GM23338 (cell line): Measurements from ENCODE around the gene CYP4F22. TPM values are rescaled to one million over a fixed set of nuclear protein-coding genes. Genes with fewer than 3 reads are reported as not detected.

ENCODE experiments used
- ATAC-seq: fragments of 200-7000 bp; cut with Tn5 transposase; 3 replicates; pipeline ENCODE4 v1.9.1; 2020
- DNase-seq: peaks from one replicate; pipeline ENCODE4 v3.0.0-alpha.2; 2015; ENCODE audit warnings: low spot score
- H2AFZ ChIP-seq: fragments of 200-600 bp; sonication (generic); 2 replicates; pipeline ENCODE4 v1.8.0; 2016; ENCODE audit warnings: antibody characterized with exemption, mild to moderate bottlenecking, moderate library complexity
- H3F3A ChIP-seq: fragments of 200-600 bp; sonication (generic); replicated peaks from 2 replicates; pipeline ENCODE4 v1.8.0; 2017; ENCODE audit warnings: antibody characterized with exemption, mixed run types, low read depth
- H3K27ac ChIP-seq: fragments of 200-600 bp; sonication (generic); 2 replicates; pipeline ENCODE4 v1.6.1; 2016; ENCODE audit warnings: low read depth
- H3K27me3 ChIP-seq: fragments of 200-600 bp; sonication (generic); 2 replicates; pipeline ENCODE4 v1.8.0; 2016; ENCODE audit warnings: mild to moderate bottlenecking, mixed run types, moderate library complexity; ENCODE audit not compliant: insufficient read depth
- H3K36me3 ChIP-seq: fragments of 200-600 bp; sonication (generic); 2 replicates; pipeline ENCODE4 v1.8.0; 2016; ENCODE audit warnings: mild to moderate bottlenecking; ENCODE audit not compliant: insufficient read depth
- H3K4me1 ChIP-seq: fragments of 200-600 bp; sonication (generic); 2 replicates; pipeline ENCODE4 v1.8.0; 2016; ENCODE audit warnings: mild to moderate bottlenecking, moderate library complexity; ENCODE audit not compliant: insufficient read depth
- H3K4me2 ChIP-seq: fragments of 200-600 bp; sonication (generic); 2 replicates; pipeline ENCODE4 v1.7.1; 2017; ENCODE audit warnings: mixed run types
- H3K4me3 ChIP-seq: fragments of 200-600 bp; sonication (generic); 2 replicates; pipeline ENCODE4 v1.6.1; 2016; ENCODE audit warnings: mixed run types
- H3K79me2 ChIP-seq: fragments of 200-600 bp; sonication (generic); replicated peaks from 2 replicates; pipeline ENCODE4 v1.8.0; 2017; ENCODE audit warnings: mild to moderate bottlenecking; ENCODE audit not compliant: insufficient read depth
- H3K9me2 ChIP-seq: fragments of 200-600 bp; sonication (generic); 2 replicates; pipeline ENCODE4 v1.8.0; 2017; ENCODE audit not compliant: insufficient read depth
- H4K20me1 ChIP-seq: fragments of 200-600 bp; sonication (generic); replicated peaks from 2 replicates; pipeline ENCODE4 v1.8.0; 2017; ENCODE audit warnings: mild to moderate bottlenecking; ENCODE audit not compliant: insufficient read depth
- H3K27ac Mint-ChIP-seq: 2 replicates; pipeline ENCODE4 v1.8.0; 2020; ENCODE audit warnings: inconsistent platforms, mild to moderate bottlenecking, moderate library complexity, mixed read lengths
- H3K27me3 Mint-ChIP-seq: 3 replicates; pipeline ENCODE4 v1.8.0; 2022; ENCODE audit warnings: low read depth, mild to moderate bottlenecking, moderate library complexity, mixed read lengths, inconsistent platforms; ENCODE audit not compliant: insufficient read depth, poor library complexity
- H3K36me3 Mint-ChIP-seq: 3 replicates; pipeline ENCODE4 v1.8.0; 2021; ENCODE audit warnings: low read depth, mild to moderate bottlenecking, inconsistent platforms, moderate library complexity, mixed read lengths
- H3K4me1 Mint-ChIP-seq: 3 replicates; pipeline ENCODE4 v1.8.0; 2020; ENCODE audit warnings: mild to moderate bottlenecking, inconsistent platforms, mixed read lengths
- H3K4me3 Mint-ChIP-seq: 3 replicates; pipeline ENCODE4 v1.8.0; 2021; ENCODE audit warnings: moderate library complexity, mild to moderate bottlenecking, inconsistent platforms, mixed read lengths
- H3K9me3 Mint-ChIP-seq: 3 replicates; pipeline ENCODE4 v1.8.0; 2020; ENCODE audit warnings: moderate library complexity, mild to moderate bottlenecking, inconsistent platforms, mixed read lengths
- CREB1 ChIP-seq: fragments of 250-450 bp; sonication (Bioruptor Pico); IDR thresholded peaks from 2 replicates; pipeline ENCODE4 v1.5.0; 2020; ENCODE audit warnings: low read depth, mild to moderate bottlenecking, moderate library complexity
- CTCF ChIP-seq, 2 experiments: fragments of 200-600 bp in 1 of 2; sonication (generic) in 1 of 2; conservative IDR thresholded peaks; 2 replicates each; pipeline versions ENCODE4 v1.5.1 to v1.6.1; 2016 to 2017; ENCODE audit warnings: antibody characterized with exemption in 2 of 2, low read depth in 2 of 2, mild to moderate bottlenecking in 2 of 2, moderate library complexity in 1 of 2
- EZH2phosphoT487 ChIP-seq: fragments of 200-600 bp; sonication (generic); IDR thresholded peaks from one replicate; pipeline ENCODE4 v1.8.1; 2018; ENCODE audit warnings: antibody characterized with exemption; ENCODE audit not compliant: unreplicated experiment
- REST ChIP-seq: IDR thresholded peaks from one replicate; pipeline ENCODE4 v1.6.1; 2018; ENCODE audit warnings: antibody characterized with exemption; ENCODE audit not compliant: unreplicated experiment
- ZNF114 ChIP-seq: fragments of 250-450 bp; sonication (Bioruptor Pico); IDR thresholded peaks from 2 replicates; pipeline ENCODE4 v1.5.0; 2020; ENCODE audit warnings: mild to moderate bottlenecking, moderate library complexity
- ZNF462 ChIP-seq: fragments of 250-450 bp; sonication (Bioruptor Pico); IDR thresholded peaks from 2 replicates; pipeline ENCODE4 v1.5.0; 2020; ENCODE audit warnings: mild to moderate bottlenecking, moderate library complexity
- polyA plus RNA-seq: library from polyadenylated mRNA; unstranded; fragments of >200 nt; fragmentation: Nextera tagmentation; extraction: Ambion mirVana; gene quantifications from 2 replicates; pipeline ENCODE4 v1.2.1, GENCODE V29; 2016
- total RNA-seq: library from RNA; depleted of rRNA; stranded (reverse); fragments of >200 nt; shearing (Covaris generic); gene quantifications from 2 replicates; pipeline ENCODE4 v1.2.3, GENCODE V29; 2014

The CYP4F22 gene
- total and polyA plus RNA-seq, 2 experiments from 2014 or later = 0.24 to 1.5 TPM

DNA sequence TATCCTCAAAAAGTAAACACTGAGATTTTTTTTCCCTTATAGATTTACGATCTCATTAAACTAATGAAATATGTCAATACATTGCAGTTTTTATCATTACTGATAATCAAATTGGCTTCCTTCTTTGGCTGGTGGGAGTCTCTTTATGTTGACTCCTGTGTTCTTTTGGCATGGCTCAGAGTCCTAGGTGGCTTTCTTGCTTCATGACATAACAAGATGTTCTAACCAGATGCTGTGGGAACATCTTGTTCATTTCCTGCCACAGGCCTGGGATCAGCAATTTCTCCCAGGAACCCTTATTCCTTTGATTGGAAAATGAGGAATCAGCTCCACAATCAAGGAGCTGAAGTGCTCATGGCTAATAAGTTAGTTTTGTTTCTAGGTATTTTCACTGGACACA lies 13.2 kb upstream of the CYP4F22 start:
- Mint-ChIP-seq H3K4me3 (no peak overlapping the region), H3K9me3 (peaks cover 59% of the 10 kb centered on the region), H3K27me3 (no peaks in the 10 kb centered on the region), H3K36me3 (peaks cover 24% of the 10 kb centered on the region), H3K4me1 (no peaks in the 10 kb centered on the region), H3K27ac (no peak overlapping the region)
- Histone ChIP-seq H3K27ac (no peak overlapping the region), H3K4me1 (no peaks in the 10 kb centered on the region), H3K4me2 (no peak overlapping the region), H2AFZ (no peak overlapping the region), H3K9me2 (no peaks in the 10 kb centered on the region), H3K4me3 (no peak overlapping the region), H3K79me2 (no peaks in the 10 kb centered on the region), H3F3A (no peaks in the 10 kb centered on the region), H3K36me3 (no peaks in the 10 kb centered on the region), H4K20me1 (no peaks in the 10 kb centered on the region), H3K27me3 (no peaks in the 10 kb centered on the region)
- TF ChIP-seq CTCF (conservative IDR thresholded peaks at IDR 0.05; ENCODE audit: low read depth in 2 of 2) = no peak
- no peak for ATAC-seq
- no peak for DNase-seq

DNA sequence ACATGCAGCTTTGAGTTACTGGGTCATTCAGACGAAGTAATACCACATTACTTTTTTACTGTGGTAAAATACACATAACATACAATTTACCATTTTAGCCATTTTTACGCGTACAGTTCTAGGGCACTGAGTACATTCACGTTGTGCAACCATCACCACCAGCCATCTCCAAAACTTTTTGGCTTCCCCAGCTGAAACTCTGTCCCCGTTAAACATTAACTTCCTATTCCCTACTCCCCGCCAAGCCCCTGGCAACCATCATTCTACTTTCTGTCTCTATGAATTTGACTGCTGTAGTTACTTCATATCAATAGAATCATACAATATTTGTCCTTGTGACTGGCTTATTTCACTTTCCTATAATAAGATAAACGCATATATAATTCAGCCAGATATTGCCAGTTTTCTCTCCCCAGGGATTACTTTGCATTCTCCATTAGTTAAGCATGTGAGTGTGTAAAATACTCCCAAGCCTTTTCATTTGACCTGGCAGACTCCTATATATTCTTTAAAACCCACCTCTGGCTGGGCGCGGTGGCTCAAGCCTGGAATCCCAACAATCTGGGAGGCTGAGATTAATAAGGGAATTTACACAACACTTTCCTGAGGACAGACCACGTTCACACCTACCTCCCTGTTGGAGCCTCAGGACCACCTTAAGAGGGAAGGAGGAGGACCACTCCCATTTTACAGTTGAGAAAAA lies 10.0 kb upstream of the CYP4F22 start:
- Histone ChIP-seq H3K79me2 (no peaks in the 10 kb centered on the region), H3K9me2 (no peaks in the 10 kb centered on the region), H3F3A (no peaks in the 10 kb centered on the region), H3K4me2 (no peak overlapping the region), H2AFZ (no peak overlapping the region), H4K20me1 (no peaks in the 10 kb centered on the region), H3K4me1 (no peaks in the 10 kb centered on the region), H3K36me3 (no peaks in the 10 kb centered on the region), H3K27ac (no peak overlapping the region), H3K4me3 (no peak overlapping the region), H3K27me3 (no peaks in the 10 kb centered on the region)
- no peak for DNase-seq
- peaks cover 33% of the 10 kb centered on the region for H3K36me3 Mint-ChIP-seq
- H3K27ac Mint-ChIP-seq = no peak overlapping the region
- H3K9me3 Mint-ChIP-seq = peaks cover 77% of the 10 kb centered on the region
- ATAC-seq = no peak
- no peak overlapping the region for H3K4me3 Mint-ChIP-seq
- no peaks in the 10 kb centered on the region for H3K4me1 Mint-ChIP-seq
- peaks cover 6% of the 10 kb centered on the region for H3K27me3 Mint-ChIP-seq
- no peak for TF ChIP-seq ZNF462
- no peak for TF ChIP-seq CTCF (conservative IDR thresholded peaks at IDR 0.05; ENCODE audit: low read depth in 2 of 2)
- no peak for TF ChIP-seq ZNF114 (CRISPR knock-in tag)
- no peak for TF ChIP-seq EZH2phosphoT487
- no peak for TF ChIP-seq CREB1 (CRISPR knock-in tag)
- no peak for TF ChIP-seq REST
